ENCODE results near the gene CXADR.

CXADR gene

DNA sequence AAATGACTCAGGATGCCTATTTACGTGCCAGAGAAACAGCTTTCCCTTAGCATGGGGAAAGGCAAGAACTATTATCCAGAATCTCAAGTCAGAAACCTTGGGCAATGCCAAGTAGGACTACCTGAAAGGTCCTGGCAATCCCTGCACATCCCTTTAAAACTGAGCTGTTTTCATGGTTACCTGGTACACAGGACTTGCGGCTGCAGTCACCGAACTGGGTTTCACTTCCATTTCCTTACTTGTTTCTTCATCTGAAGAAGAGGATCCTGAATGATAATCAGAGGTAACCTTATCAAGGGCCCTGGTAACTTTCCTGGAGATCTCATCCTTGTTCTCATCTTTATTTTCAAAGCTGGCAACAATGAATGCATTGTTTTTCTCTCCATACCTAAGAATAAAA, 85.6 kb downstream of the CXADR start:
- peak overlapping the region; percentile 35; the same call in 1 of the 2 replicates for H3K4me2 ChIP-seq (ENCODE audit: low read length)
- H3K79me2 ChIP-seq (ENCODE audit: low read length): peaks cover 38% of the 10 kb centered on the region
- peaks cover 14% of the 10 kb centered on the region for H4K20me1 ChIP-seq (ENCODE audit: insufficient read depth, low read length)
- no peak for TF ChIP-seq EZH2phosphoT487 (IDR thresholded peaks at IDR 0.05; ENCODE audit: low read depth)
- TF ChIP-seq, protein P1, sequence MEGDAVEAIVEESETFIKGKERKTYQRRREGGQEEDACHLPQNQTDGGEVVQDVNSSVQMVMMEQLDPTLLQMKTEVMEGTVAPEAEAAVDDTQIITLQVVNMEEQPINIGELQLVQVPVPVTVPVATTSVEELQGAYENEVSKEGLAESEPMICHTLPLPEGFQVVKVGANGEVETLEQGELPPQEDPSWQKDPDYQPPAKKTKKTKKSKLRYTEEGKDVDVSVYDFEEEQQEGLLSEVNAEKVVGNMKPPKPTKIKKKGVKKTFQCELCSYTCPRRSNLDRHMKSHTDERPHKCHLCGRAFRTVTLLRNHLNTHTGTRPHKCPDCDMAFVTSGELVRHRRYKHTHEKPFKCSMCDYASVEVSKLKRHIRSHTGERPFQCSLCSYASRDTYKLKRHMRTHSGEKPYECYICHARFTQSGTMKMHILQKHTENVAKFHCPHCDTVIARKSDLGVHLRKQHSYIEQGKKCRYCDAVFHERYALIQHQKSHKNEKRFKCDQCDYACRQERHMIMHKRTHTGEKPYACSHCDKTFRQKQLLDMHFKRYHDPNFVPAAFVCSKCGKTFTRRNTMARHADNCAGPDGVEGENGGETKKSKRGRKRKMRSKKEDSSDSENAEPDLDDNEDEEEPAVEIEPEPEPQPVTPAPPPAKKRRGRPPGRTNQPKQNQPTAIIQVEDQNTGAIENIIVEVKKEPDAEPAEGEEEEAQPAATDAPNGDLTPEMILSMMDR (IDR thresholded peaks at IDR 0.05; ENCODE audit: low read depth, low read length): no peak
- no peak overlapping the region for H3K9ac ChIP-seq (ENCODE audit: low read length)
- no peaks in the 10 kb centered on the region for H3K9me3 ChIP-seq (ENCODE audit: insufficient read depth, low read length)
- H3K4me3 ChIP-seq (ENCODE audit: low read length): no peak overlapping the region; the same call in 1 of the 2 replicates
- H2AFZ ChIP-seq (ENCODE audit: low read depth, low read length): no peak overlapping the region
- no peaks in the 10 kb centered on the region for H3K27me3 ChIP-seq (ENCODE audit: low read depth, low read length)
- no peak overlapping the region; the same call in 1 of the 2 replicates for H3K27ac ChIP-seq (ENCODE audit: low read length)
- peaks cover 56% of the 10 kb centered on the region for H3K36me3 ChIP-seq (replicated peaks; ENCODE audit: low read depth, low read length)
- H3K4me1 ChIP-seq (ENCODE audit: low read length): peaks cover 35% of the 10 kb centered on the region

GRCh38 chr21:17602874-17603273, 90.0 kb downstream of the CXADR start:
- Histone ChIP-seq H3K36me3 (replicated peaks; ENCODE audit: low read depth, low read length) (peaks cover 57% of the 10 kb centered on the region), H3K9me3 (ENCODE audit: insufficient read depth, low read length) (no peaks in the 10 kb centered on the region), H3K9ac (ENCODE audit: low read length) (no peak overlapping the region), H3K79me2 (ENCODE audit: low read length) (peaks cover 70% of the 10 kb centered on the region), H3K27ac (ENCODE audit: low read length) (no peak overlapping the region), H3K4me3 (ENCODE audit: low read length) (no peak overlapping the region), H3K4me1 (ENCODE audit: low read length) (peaks cover 21% of the 10 kb centered on the region), H2AFZ (ENCODE audit: low read depth, low read length) (no peak overlapping the region), H3K4me2 (ENCODE audit: low read length) (no peak overlapping the region), H4K20me1 (ENCODE audit: insufficient read depth, low read length) (peaks cover 21% of the 10 kb centered on the region), H3K27me3 (ENCODE audit: low read depth, low read length) (no peaks in the 10 kb centered on the region)
- no peak for TF ChIP-seq EZH2phosphoT487 (IDR thresholded peaks at IDR 0.05; ENCODE audit: low read depth)
- TF ChIP-seq, protein P1 (IDR thresholded peaks at IDR 0.05; ENCODE audit: low read depth, low read length): no peak

DNA sequence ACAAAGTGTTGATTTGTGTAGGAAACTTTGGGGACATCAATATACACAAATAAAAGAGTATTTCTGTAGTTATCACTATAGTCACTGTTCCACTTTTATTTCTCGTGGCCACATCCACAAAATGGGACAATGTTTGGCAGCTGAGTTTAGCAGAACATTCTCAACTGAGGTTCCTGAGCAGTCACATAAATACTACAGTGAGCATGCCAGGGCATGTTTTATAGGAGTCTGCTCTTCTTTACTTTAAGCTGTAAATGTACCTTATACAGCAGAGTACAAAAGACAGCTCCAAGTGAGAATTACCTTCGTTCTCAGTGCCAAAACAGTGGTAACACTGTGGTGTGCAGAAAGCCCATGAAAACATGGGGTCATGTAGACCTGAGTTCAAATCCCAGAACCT, 94.8 kb downstream of the CXADR start:
- no peak overlapping the region for H3K4me3 ChIP-seq (ENCODE audit: low read length)
- peaks cover 63% of the 10 kb centered on the region for H3K36me3 ChIP-seq (replicated peaks; ENCODE audit: low read depth, low read length)
- no peaks in the 10 kb centered on the region for H3K27me3 ChIP-seq (ENCODE audit: low read depth, low read length)
- no peak overlapping the region for H3K9ac ChIP-seq (ENCODE audit: low read length)
- H3K4me1 ChIP-seq (ENCODE audit: low read length): peaks cover 10% of the 10 kb centered on the region
- H4K20me1 ChIP-seq (ENCODE audit: insufficient read depth, low read length): peaks cover 39% of the 10 kb centered on the region
- H3K9me3 ChIP-seq (ENCODE audit: insufficient read depth, low read length): no peaks in the 10 kb centered on the region
- no peak overlapping the region for H3K27ac ChIP-seq (ENCODE audit: low read length)
- no peak overlapping the region for H2AFZ ChIP-seq (ENCODE audit: low read depth, low read length)
- TF ChIP-seq, protein P1 (IDR thresholded peaks at IDR 0.05; ENCODE audit: low read depth, low read length): no peak
- no peak for TF ChIP-seq EZH2phosphoT487 (IDR thresholded peaks at IDR 0.05; ENCODE audit: low read depth)
- H3K4me2 ChIP-seq (ENCODE audit: low read length): no peak overlapping the region
- peaks cover 97% of the 10 kb centered on the region for H3K79me2 ChIP-seq (ENCODE audit: low read length)

- H3K4me2 ChIP-seq (ENCODE audit: low read length): no peak overlapping the region
- H2AFZ ChIP-seq (ENCODE audit: low read depth, low read length): no peak overlapping the region
- H3K4me1 ChIP-seq (ENCODE audit: low read length): peaks cover 13% of the 10 kb centered on the region
- H3K27me3 ChIP-seq (ENCODE audit: low read depth, low read length): no peaks in the 10 kb centered on the region
- peaks cover 36% of the 10 kb centered on the region for H4K20me1 ChIP-seq (ENCODE audit: insufficient read depth, low read length)
- no peaks in the 10 kb centered on the region for H3K9me3 ChIP-seq (ENCODE audit: insufficient read depth, low read length)
- no peak overlapping the region for H3K9ac ChIP-seq (ENCODE audit: low read length)
- peaks cover 78% of the 10 kb centered on the region for H3K79me2 ChIP-seq (ENCODE audit: low read length)
- no peak overlapping the region for H3K4me3 ChIP-seq (ENCODE audit: low read length)
- TF ChIP-seq, protein P1 (IDR thresholded peaks at IDR 0.05; ENCODE audit: low read depth, low read length): no peak
- TF ChIP-seq EZH2phosphoT487 (IDR thresholded peaks at IDR 0.05; ENCODE audit: low read depth): no peak
- H3K36me3 ChIP-seq (replicated peaks; ENCODE audit: low read depth, low read length): peaks cover 47% of the 10 kb centered on the region
- H3K27ac ChIP-seq (ENCODE audit: low read length): no peak overlapping the region
Observed at GRCh38 chr21:17609681-17610080, 96.8 kb downstream of the CXADR start.

Measured in OCI-LY3 (cell line).